ENCODE data around the gene RBM39.

The RBM39 gene

GRCh38 chr20:35731469-35731788 is 10.6 kb downstream of the RBM39 start:
- no peak for DNase-seq (ENCODE audit: low read depth)
- no peak overlapping the region for H3K4me3 ChIP-seq (ENCODE audit: control insufficient read depth, low read depth, low read length)
- TF ChIP-seq CTCF (IDR thresholded peaks at IDR 0.05; ENCODE audit: control insufficient read depth, insufficient read depth, low read depth, low read length, missing control alignments), result no peak

GRCh38 chr20:35730583-35731468 is 11.2 kb downstream of the RBM39 start:
- TF ChIP-seq CTCF (IDR thresholded peaks at IDR 0.05; ENCODE audit: control insufficient read depth, insufficient read depth, low read depth, low read length, missing control alignments), result no peak
- no peak for DNase-seq (ENCODE audit: low read depth)
- H3K4me3 ChIP-seq (ENCODE audit: control insufficient read depth, low read depth, low read length), result no peak overlapping the region

GRCh38 chr20:35729836-35730582 is 12.1 kb downstream of the RBM39 start:
- no peak for TF ChIP-seq CTCF (IDR thresholded peaks at IDR 0.05; ENCODE audit: control insufficient read depth, insufficient read depth, low read depth, low read length, missing control alignments)
- no peak overlapping the region for H3K4me3 ChIP-seq (ENCODE audit: control insufficient read depth, low read depth, low read length)
- DNase-seq (ENCODE audit: low read depth), result no peak

- no peak for TF ChIP-seq CTCF (IDR thresholded peaks at IDR 0.05; ENCODE audit: control insufficient read depth, insufficient read depth, low read depth, low read length, missing control alignments)
- no peak for DNase-seq (ENCODE audit: low read depth)
These were observed 12.7 kb downstream of the RBM39 start for GRCh38 chr20:35729283-35729807.

GRCh38 chr20:35726842-35727711 is 15.0 kb downstream of the RBM39 start:
- DNase-seq (ENCODE audit: low read depth), result no peak
- no peak for TF ChIP-seq CTCF (IDR thresholded peaks at IDR 0.05; ENCODE audit: control insufficient read depth, insufficient read depth, low read depth, low read length, missing control alignments)

More at GRCh38 chr20:35729283-35729807, 12.7 kb downstream of the RBM39 start:
- no peak overlapping the region for H3K4me3 ChIP-seq (ENCODE audit: control insufficient read depth, low read depth, low read length)

More at GRCh38 chr20:35726842-35727711, 15.0 kb downstream of the RBM39 start:
- H3K4me3 ChIP-seq (ENCODE audit: control insufficient read depth, low read depth, low read length), result no peak overlapping the region

All from AG09309 (cell line).